GM12878 (cell line): ENCODE results near the gene AGT.

Experiments used
- BCL11A ChIP-seq: IDR thresholded peaks from 2 replicates; pipeline ENCODE4 v1.6.1; 2011; ENCODE audit warnings: low read depth, low read length
- CTCF ChIP-seq, 3 experiments: IDR thresholded peaks in 2 of 3; conservative IDR thresholded peaks in 1 of 3; 2 replicates each; pipeline ENCODE4 v1.5.1; 2011; ENCODE audit warnings: low read depth in 3 of 3, low read length in 3 of 3, mild to moderate bottlenecking in 3 of 3, control low read depth in 2 of 3, moderate library complexity in 2 of 3, inconsistent platforms in 1 of 3, mixed read lengths in 1 of 3; ENCODE audit not compliant: control insufficient read depth in 2 of 3, insufficient read depth in 1 of 3; ENCODE audit errors: extremely low read depth in 1 of 3
- MTA3 ChIP-seq: IDR thresholded peaks from 2 replicates; pipeline ENCODE4 v1.6.1; 2012; ENCODE audit warnings: low read length, inconsistent platforms, borderline replicate concordance
- MYC ChIP-seq: IDR thresholded peaks from 2 replicates; pipeline ENCODE4 v1.6.1; 2011; ENCODE audit warnings: mild to moderate bottlenecking, low read length, moderate library complexity, inconsistent platforms; ENCODE audit not compliant: insufficient read depth, insufficient replicate concordance, insufficient read length, severe bottlenecking
- NRF1 ChIP-seq: conservative IDR thresholded peaks from 2 replicates; pipeline ENCODE4 v1.6.1; 2011; ENCODE audit warnings: mild to moderate bottlenecking, low read depth, low read length, improper control_type of control experiment
- RAD21 ChIP-seq: IDR thresholded peaks from 2 replicates; pipeline ENCODE4 v1.6.1; 2011; ENCODE audit warnings: mild to moderate bottlenecking, low read depth, low read length, moderate library complexity; ENCODE audit not compliant: insufficient read depth
- REST ChIP-seq: IDR thresholded peaks from 2 replicates; pipeline ENCODE4 v1.6.1; 2012; ENCODE audit warnings: mild to moderate bottlenecking, low read depth, low read length
- SIN3A ChIP-seq: IDR thresholded peaks from 2 replicates; pipeline ENCODE4 v1.6.1; 2012; ENCODE audit warnings: low read depth, low read length, improper control_type of control experiment
- ZSCAN29 ChIP-seq: fragments of 450-650 bp; IDR thresholded peaks from 2 replicates; pipeline ENCODE4 v1.6.1; 2017; ENCODE audit warnings: mild to moderate bottlenecking, moderate library complexity
- TF ChIP-seq, protein P1 (sequence below): IDR thresholded peaks from 2 replicates; pipeline ENCODE4 v1.6.1; 2012; ENCODE audit warnings: low read depth, low read length, improper control_type of control experiment

- 0 out of 6 replicates have a peak, but pooled peaks of 1 of the 3 experiments have one; percentile 0 for TF ChIP-seq CTCF (IDR thresholded peaks at IDR 0.05 in 2 of 3, conservative IDR thresholded peaks at IDR 0.05 in 1 of 3; ENCODE audit: control insufficient read depth in 2 of 3, extremely low read depth in 1 of 3, insufficient read depth in 1 of 3, low read depth in 3 of 3, low read length in 3 of 3)
- no peak for TF ChIP-seq NRF1
- TF ChIP-seq, protein P1, sequence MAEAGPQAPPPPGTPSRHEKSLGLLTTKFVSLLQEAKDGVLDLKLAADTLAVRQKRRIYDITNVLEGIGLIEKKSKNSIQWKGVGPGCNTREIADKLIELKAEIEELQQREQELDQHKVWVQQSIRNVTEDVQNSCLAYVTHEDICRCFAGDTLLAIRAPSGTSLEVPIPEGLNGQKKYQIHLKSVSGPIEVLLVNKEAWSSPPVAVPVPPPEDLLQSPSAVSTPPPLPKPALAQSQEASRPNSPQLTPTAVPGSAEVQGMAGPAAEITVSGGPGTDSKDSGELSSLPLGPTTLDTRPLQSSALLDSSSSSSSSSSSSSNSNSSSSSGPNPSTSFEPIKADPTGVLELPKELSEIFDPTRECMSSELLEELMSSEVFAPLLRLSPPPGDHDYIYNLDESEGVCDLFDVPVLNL: no peak
- TF ChIP-seq MTA3: no peak
- no peak for TF ChIP-seq BCL11A
- TF ChIP-seq ZSCAN29: no peak
- no peak for TF ChIP-seq RAD21
- no peak for TF ChIP-seq SIN3A
- no peak for TF ChIP-seq REST
- no peak for TF ChIP-seq MYC
These were observed 46.5 kb upstream of the AGT start for GRCh38 chr1:230760360-230760827.
